Hepatic stellate cell (primary cell): ENCODE results near the gene MMP21.

Experiments
- DNase-seq: peaks from one replicate; pipeline ENCODE4 v3.0.0; 2011; ENCODE audit warnings: low spot score

Gene MMP21

DNA sequence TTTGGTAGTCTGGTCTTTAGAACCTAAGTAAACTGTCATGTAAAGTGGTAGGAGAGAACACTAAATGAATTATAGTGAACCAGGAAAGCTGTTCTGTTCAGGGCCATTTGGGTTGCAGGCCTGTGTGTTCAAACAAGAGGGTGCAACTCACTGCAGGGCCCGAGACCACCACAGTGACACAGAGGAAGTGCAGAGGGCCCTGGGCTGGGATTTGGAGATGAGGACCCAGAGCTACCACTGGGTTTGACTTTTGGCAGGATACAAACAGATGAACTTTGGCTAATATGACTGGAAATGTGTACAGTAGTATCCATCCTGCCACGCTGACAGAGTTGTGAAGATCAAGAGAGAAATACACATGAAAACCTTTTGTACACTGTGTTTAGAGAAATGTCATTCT, 9.8 kb downstream of the MMP21 start:
- no peak for DNase-seq

- no peak for DNase-seq
Measured at GRCh38 chr10:125762692-125763648, 12.7 kb downstream of the MMP21 start.

DNA sequence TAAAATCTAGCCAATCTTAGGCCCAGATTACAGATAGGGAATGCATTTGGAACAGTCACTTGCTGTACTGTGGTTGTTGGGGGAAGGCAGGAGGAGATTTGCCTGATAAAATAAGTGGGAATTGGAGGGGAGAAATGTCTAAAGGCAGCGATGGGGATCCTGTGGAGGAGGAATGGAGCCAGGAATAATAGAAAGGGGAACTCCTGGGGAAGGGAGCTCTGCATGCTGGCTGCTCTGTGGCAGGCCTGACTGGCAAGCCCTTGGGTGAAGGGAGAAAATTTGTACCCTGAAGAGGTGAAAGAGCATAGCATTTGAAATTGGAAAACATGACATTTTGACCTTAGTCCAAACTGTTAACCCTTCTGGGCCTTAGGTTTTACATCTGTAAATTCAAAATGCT, 13.7 kb downstream of the MMP21 start:
- no peak for DNase-seq

DNA sequence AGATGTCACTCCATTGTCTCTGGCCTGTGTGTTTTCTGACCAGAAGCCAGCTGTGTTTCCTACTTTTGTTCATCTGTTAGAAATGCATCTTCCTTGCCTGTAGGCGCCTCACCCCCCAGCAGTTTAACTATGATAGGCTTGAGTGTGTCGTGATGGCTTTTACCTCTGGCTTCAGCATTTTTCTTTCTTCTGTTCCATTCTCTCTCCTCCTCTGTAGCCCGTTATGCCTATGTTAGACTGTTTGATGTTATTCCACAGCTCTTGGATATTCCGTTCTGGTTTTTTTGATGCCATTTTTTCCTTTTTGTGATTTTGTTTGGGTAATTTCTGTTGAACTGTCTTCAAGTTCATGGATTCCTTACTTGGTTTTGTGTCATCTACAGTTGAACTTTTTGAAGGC, 17.9 kb downstream of the MMP21 start:
- no peak for DNase-seq

DNA sequence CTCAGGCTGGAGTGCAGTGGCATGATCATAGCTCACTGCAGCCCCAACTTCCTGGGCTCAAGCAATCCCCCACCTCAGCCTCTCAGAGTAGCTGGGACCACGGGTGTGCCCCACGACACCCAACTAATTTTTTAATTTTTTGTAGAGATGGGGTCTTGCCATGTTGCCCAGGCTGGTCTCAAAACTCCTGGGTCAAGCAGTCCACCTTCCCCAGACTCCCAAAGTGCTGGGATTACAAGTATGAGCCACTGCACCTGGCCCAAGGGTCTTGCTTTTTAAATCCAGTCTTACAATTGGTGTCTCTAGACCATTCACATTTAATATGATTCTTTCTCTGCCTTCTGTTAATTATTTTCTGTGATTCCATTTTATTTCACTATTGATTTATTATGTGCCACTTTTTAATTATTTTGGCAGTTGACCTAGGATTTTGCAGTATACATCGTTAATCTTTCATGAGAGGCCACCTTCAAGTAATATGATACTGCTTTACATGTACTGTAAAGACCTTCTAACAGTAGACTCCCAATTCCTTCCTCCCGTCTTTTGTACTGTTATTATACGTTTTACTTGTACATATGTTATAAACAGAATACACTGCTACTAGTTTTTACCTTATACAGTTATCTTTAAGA, 18.7 kb downstream of the MMP21 start:
- DNase-seq: no peak

- no peak for DNase-seq
Measured at GRCh38 chr10:125756196-125756595, 19.4 kb downstream of the MMP21 start.

DNA sequence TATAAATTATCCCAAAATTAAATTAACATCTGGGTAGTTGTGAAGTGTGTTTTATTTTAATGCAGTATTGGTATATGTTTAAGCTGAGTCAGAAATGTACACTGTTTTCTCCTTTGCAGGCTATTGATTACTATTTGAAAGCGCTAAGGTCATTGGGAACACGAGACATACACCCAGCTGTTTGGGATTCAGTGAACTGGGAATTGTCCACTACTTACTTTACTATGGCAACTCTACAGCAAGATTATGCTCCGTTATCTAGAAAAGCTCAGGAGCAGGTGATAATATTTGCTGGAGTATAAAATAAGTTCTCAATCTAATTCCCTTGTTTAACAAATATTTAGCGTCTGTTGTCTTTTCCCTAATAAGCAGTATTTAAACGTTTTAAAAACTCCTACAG, 28.2 kb downstream of the MMP21 start:
- no peak for DNase-seq

GRCh38 chr10:125744909-125745308, 30.7 kb downstream of the MMP21 start:
- DNase-seq: no peak

GRCh38 chr10:125742465-125742864, 33.2 kb downstream of the MMP21 start:
- DNase-seq: no peak

DNA sequence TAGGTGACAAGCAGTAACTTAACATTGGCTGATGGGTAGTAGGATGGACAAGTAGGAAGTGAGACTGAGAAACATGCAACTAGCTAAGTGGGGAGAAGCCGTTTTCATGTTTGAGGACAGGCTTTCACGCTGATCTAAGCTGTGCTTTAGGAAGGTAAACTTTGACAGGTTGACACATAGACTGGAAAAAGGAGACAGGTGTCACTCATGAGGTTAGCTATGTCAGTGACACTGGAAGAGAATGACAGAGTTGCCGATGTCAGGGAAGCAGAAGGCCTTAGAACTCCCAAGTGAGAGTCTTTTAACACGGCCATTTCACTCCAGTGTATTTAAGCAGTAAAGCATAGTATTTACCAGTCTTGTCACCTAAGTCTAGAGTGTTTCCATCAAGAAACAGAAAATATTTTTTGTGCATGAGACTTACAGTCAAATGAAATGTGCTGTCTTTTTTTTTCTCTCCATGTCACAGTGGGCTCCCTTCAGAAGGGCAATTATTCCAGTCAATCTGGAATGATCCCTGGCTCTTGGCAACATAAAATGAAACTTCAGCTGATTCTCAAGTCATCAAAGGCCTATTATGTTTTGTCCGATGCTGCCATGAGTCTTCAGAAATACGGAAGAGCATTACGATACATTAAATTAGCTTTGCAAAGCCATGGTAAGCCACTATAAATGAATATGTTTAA, 35.5 kb downstream of the MMP21 start:
- no peak for DNase-seq

- DNase-seq: no peak
Measured at GRCh38 chr10:125738206-125738605, 37.4 kb downstream of the MMP21 start.

DNA sequence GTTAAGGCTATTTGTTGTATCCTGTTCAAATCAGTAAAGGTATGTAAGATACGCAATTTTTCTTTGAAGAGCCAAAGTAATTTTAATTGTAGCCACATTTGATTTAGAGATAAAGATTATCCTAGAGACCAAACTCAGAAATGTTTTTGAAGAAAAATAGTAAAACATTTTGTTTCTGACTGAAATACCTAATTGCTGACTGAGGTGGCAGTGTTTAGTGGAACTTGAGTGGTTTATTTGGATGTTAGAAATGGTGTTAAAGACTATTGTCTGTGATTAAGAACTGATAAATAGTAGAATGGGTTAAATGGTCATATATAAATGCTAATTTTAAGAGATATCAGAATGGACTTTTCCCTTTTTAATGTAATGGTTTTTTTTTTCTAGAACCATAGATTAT, 40.8 kb downstream of the MMP21 start:
- DNase-seq: no peak

- no peak for DNase-seq
Measured at GRCh38 chr10:125734148-125734547, 41.5 kb downstream of the MMP21 start.

- no peak for DNase-seq
Measured at GRCh38 chr10:125727436-125727835, 48.2 kb downstream of the MMP21 start.

- no peak for DNase-seq
Measured at GRCh38 chr10:125726914-125727313, 48.7 kb downstream of the MMP21 start.

DNA sequence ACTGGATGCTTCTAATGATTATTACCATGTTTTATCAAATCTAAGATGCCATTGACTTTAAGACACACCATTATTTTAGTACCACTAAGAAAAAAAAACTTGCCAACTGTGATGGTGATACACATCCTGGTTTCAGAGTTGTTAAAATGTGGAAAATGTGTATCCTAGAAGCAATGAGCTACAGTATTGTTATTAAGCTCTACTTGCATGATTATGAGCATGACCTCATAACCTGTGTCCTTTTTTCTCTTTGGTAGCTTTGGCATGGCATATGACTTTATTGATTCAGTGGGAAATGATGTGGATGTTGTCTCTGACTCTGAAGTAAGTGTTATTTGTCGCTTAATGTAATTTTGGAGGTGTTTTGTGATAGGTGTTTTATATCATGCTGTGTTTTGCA, 52.8 kb downstream of the MMP21 start:
- DNase-seq: no peak

- DNase-seq: no peak
Measured at GRCh38 chr10:125721035-125721434, 54.6 kb downstream of the MMP21 start.

GRCh38 chr10:125720002-125720382, 55.6 kb downstream of the MMP21 start:
- DNase-seq: no peak

GRCh38 chr10:125719173-125720001, 56.2 kb downstream of the MMP21 start, which contains the start of gene EDRF1:
Gene EDRF1 (plus strand): TSS chr10:125719709. CDS start chr10:125719808, 99 bp downstream.
- DNase-seq: peak; percentile 93
